HuH-7 (cell line): Measurements from ENCODE around the gene KRTAP6-2.

Source experiments
- DNase-seq: peaks from one replicate; pipeline ENCODE4 v3.0.0; 2011; ENCODE audit warnings: low spot score

Gene KRTAP6-2

GRCh38 chr21:30598802-30599201, at the start of gene KRTAP6-2:
Gene KRTAP6-2 (minus strand): TSS chr21:30598902. CDS start chr21:30598874, 28 bp downstream.
- DNase-seq = no peak

GRCh38 chr21:30646904-30647414, 48.3 kb upstream of the KRTAP6-2 start:
- no peak for DNase-seq

DNA sequence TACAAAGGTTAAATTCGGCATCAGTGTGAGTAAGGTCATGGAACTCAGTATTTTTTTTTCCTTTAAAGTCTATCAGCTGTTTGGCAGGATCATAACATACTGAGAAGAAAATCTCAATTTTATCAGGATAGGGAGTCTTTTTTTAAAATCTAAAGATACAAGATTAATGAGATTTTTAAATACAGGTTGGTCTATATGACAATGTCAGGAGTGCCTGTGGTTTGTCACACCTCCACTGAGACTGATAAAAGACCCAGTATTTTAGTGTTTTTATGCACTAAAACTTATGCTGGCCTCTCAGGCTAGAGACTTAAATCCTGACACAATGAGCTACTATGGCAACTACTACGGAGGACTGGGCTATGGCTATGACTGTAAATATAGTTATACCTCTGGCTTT, 43.9 kb upstream of the KRTAP6-2 start, which contains the start of gene KRTAP20-3:
Gene KRTAP20-3, plus strand, starts transcription at position 301 of the 400 bp plus-strand sequence.
- no peak for DNase-seq

GRCh38 chr21:30638686-30639085, 40.0 kb upstream of the KRTAP6-2 start:
- DNase-seq = no peak

GRCh38 chr21:30634906-30635305, 36.2 kb upstream of the KRTAP6-2 start, which contains the start of gene KRTAP20-2:
Gene KRTAP20-2 (plus strand): TSS chr21:30635206. CDS start chr21:30635264, 58 bp downstream.
- DNase-seq = no peak

DNA sequence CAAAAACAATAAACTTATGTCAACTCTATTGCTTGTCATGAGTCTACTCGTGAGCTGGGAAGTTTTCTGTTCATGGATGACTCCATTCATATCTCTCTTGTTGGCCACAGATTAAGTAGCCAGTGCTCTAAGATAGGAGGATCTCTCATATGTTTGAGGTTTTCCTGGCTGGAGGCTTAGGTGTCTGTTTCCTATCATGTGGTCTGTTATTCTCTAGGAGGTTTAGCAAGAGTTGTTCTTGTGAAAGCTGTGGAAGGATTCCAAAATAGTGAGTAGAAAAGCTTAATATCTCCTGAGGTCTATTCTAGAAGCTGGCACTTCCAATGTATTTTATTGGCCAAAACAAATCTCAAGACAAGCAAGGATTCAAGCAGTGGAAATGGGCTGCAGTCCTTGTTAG, 30.5 kb upstream of the KRTAP6-2 start:
- no peak for DNase-seq

- DNase-seq = no peak
Observed at GRCh38 chr21:30628109-30628508, 29.4 kb upstream of the KRTAP6-2 start.

- DNase-seq = no peak
Observed at GRCh38 chr21:30625449-30626165, 26.9 kb upstream of the KRTAP6-2 start.

DNA sequence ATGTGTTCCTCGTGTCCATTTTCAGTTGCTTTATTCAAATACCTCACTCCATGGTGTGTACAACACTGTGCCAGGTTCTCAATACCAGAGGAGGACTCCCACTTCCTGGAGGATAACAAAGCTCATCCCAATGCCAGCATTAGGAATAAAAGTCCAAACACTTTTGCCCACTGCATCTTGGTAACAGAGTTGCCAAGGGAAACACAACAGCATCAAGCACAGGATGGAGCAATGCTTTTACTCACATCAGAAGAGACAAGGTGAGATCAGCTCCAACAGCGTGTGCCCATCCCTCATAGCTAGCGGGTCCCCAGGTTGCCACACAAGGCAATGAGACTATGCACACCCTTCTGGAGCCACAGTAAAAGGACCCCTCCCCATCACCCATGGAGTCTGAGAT, 24.7 kb upstream of the KRTAP6-2 start:
- no peak for DNase-seq

- no peak for DNase-seq
Observed at GRCh38 chr21:30620522-30620921, 21.8 kb upstream of the KRTAP6-2 start, which contains the start of gene KRTAP20-4. Gene KRTAP20-4 (plus strand): TSS chr21:30620627.

DNA sequence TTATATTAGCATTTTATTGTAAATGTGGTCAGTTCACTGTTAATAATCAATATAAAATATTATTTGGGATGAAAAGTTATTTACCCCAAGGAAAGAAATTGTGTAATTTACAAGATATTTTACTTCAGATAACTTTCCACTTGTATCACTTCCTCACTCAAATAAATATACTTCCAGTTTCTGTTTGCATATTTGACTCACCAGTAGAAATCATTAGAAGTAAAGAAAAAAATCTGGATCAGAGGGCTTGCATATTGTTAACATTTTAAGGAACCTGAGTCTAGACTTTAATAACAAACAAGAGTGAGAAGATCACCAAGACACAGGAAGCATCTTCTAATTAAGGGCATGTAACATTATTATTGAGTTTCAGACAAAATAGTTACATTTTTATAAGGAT, 21.4 kb upstream of the KRTAP6-2 start:
- DNase-seq = no peak

DNA sequence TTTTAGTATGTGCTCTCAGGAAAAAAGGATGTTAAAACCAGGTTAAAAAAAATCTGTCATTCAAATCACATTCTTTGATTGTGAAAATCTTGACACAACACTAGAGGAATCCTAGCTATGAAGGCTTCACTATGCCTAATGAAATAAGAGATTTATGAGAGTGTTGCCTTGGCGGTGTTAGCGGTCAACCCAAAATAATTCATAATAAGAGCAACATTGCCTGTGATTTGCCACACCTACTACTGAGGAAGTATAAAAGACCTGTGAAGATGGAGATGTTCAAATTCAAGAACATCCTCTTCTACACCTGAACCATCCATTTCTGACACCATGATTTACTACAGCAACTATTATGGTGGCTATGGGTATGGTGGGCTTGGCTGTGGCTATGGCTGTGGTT, 17.4 kb upstream of the KRTAP6-2 start, which contains the start of gene KRTAP20-1:
Gene KRTAP20-1, plus strand, starts transcription at position 301 of the 400 bp plus-strand sequence. Its CDS starts 30 bp downstream, at position 331.
- DNase-seq = no peak

DNA sequence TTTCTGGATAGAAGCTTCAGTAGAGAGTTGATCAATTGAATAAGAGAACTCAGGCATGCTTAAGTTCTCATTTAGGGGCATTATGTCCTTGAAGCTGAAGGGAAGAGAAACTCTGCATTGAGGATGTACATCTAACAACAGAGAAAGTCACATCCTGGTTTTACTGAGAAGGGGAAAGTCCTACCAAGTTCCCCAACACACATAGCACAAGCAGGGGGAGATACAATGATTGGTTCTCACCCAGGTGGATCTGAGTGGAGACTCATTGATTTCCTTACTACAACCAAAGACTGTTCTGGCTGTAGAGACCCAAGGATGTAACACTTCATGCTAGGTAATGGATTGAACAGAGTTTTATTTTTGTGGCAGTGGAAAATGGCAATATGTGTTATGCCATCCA, 16.5 kb upstream of the KRTAP6-2 start:
- DNase-seq = no peak

- DNase-seq = no peak
Observed at GRCh38 chr21:30613836-30614235, 15.1 kb upstream of the KRTAP6-2 start, which contains the start of gene KRTAP6-1. Gene KRTAP6-1 (minus strand): TSS chr21:30613930. CDS start chr21:30613904, 26 bp downstream.

DNA sequence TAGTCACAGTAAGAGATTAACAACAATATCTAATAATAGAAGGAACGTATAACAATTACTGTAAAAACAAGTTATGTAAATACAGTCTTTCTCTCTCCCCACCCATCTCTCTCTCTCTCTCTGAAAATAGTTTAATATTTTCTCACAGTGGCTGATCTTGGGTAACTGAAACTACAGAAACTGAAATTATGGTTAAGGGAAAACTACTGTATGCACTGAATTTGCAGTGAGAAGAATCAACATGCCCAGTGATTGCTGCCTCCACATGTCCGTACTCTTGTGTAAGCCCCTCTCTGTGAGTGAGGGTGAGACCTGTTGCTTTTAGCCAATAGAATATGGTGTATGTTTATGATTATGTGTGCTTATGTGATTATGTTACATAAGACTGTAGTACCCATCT, 13.4 kb upstream of the KRTAP6-2 start:
- DNase-seq = no peak

GRCh38 chr21:30605968-30606367, 7.3 kb upstream of the KRTAP6-2 start:
- no peak for DNase-seq

- no peak for DNase-seq
Observed at GRCh38 chr21:30600787-30601186, 2.1 kb upstream of the KRTAP6-2 start, which contains the start of gene KRTAP22-1. Gene KRTAP22-1 (plus strand): TSS chr21:30601087.

- no peak for DNase-seq
Observed at GRCh38 chr21:30592140-30592539, 6.6 kb downstream of the KRTAP6-2 start, which contains the start of gene KRTAP6-3. Gene KRTAP6-3 (plus strand): TSS chr21:30592440. CDS start chr21:30592446, 6 bp downstream.

GRCh38 chr21:30590297-30590696, 8.4 kb downstream of the KRTAP6-2 start, which contains the start of gene KRTAP22-2:
Gene KRTAP22-2 (minus strand): TSS chr21:30590397.
- no peak for DNase-seq

- no peak for DNase-seq
Observed at GRCh38 chr21:30582870-30583269, 15.8 kb downstream of the KRTAP6-2 start.

- no peak for DNase-seq
Observed at GRCh38 chr21:30580132-30580531, 18.6 kb downstream of the KRTAP6-2 start.

DNA sequence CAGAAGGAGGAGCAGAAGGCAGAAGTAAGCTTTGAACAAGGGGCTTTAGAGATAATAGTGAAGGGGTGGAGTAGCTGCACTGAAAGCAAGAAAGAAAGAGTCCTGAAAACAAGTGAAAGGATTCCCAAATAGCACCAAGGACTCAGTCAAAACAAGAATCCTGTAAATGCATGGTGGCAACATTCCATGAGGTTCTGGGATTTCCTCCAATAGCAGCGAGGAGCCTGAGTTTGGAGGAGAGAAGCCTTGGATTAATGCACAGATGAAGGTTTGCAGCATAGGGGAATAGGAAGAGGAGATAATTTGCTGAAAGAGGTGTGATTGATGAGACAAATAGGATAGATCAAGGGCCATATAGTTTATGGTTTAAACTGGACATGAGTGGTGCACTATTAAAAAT, 19.4 kb downstream of the KRTAP6-2 start:
- DNase-seq = no peak

DNA sequence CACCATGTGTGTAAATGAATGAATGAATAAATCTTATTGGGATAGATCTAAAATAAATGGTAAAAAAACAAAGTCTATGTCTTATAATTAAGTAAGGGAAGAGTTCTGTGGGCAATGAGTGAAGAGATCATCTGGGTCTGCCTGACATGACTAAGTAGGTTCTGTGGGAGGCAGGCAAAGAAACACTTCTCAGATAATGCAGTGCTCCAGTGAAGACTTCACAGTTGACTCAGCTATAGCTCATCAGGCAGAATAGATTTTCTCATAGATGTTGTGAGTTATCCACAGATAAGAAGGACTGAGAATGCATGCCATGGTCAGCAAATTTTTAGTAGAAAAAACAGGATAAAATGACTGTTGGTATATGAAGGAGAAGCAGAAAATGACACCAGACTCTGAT, 20.9 kb downstream of the KRTAP6-2 start:
- DNase-seq = no peak
